ENCODE results near the gene PRPF6.
"Not testable (repeated sequence)": the region's sequence is repeated elsewhere in the genome, so short reads cannot be mapped to it uniquely, and the experiment has no call there.

Gene PRPF6

DNA sequence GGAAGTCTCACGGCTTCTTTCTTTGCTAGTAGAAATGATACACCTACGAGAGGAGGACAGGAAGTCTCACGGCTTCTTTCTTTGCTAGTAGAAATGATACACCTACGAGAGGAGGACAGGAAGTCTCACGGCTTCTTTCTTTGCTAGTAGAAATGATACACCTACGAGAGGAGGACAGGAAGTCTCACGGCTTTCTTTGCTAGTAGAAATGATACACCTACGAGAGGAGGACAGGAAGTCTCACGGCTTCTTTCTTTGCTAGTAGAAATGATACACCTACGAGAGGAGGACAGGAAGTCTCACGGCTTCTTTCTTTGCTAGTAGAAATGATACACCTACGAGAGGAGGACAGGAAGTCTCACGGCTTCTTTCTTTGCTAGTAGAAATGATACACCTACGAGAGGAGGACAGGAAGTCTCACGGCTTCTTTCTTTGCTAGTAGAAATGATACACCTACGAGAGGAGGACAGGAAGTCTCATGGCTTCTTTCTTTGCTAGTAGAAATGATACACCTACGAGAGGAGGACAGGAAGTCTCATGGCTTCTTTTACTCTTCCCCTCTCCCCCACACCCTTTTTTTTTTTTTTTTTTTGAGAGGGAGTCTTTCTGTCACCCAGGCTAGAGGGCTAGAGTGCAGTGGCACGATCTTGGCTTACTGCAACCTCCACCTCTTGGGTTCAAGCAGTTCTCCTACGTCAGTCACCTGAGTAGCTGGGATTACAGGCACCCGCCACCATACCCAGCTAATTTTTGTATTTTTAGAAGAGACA lies 31.6 kb downstream of the PRPF6 start:
- DNase-seq (ENCODE audit: low read depth), result not testable (repeated sequence)

DNA sequence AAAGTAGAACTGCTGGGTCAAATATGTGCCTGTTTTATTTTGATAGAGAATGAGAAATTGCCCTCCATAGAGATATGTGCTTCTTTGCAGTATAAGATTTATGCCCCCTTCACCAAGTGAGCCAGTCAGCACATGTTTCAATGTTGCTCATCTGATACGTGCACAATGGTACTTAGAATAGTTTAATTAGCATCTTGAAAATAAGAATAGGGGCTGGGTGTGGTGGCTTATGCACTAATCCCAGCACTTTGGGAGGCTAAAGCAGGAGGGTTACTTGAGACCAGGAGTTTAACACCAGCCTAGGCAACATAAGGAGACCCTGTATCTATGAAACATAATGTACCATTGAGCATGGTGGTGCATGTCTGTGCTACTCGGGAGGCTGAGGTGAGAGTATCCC lies 34.7 kb downstream of the PRPF6 start:
- no peak for DNase-seq (ENCODE audit: low read depth)

GRCh38 chr20:64021124-64021975 lies 40.4 kb downstream of the PRPF6 start:
- DNase-seq (ENCODE audit: low read depth), result no peak

- no peak for DNase-seq (ENCODE audit: low read depth)
Measured at GRCh38 chr20:64022671-64023360, 41.9 kb downstream of the PRPF6 start.

GRCh38 chr20:64023361-64024140 lies 42.6 kb downstream of the PRPF6 start:
- DNase-seq (ENCODE audit: low read depth), result no peak

DNA sequence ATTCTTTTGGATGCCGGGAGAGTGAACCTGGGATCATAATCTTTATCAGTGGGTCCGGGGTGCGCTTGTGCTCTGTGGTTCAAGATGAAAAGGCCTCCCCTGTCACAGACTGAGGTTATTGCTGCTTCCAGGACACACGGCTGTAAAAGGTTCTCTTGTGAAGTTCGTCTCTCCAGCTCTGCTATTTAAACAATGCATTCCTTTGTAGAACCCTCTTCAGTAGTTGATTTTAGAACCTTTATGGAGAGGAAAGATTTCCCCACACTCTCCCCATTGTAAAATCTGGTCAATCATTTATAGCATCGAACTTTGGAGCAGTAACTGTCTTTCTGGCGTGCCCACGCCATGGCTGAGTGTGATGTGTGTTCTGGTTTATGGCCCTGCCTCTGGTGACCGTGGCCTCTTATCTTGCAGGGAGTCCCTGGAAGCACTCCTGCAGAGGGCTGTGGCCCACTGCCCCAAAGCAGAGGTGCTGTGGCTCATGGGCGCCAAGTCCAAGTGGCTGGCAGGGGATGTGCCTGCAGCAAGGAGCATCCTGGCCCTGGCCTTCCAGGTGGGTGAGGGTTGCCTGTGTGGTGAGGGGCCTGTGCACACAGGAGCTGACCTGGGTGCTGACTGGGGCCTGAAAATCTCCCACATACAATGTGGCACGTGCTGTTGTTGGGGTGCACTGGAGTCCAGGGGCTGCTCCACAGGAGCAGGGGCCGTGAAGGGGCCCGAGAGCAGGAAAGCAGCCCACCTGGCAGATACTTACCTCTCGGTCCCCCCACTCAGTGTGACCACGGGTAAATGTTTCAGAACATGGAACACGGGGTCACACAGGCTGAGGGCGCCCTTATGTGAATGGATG lies 43.4 kb downstream of the PRPF6 start:
- DNase-seq (ENCODE audit: low read depth), result no peak

- DNase-seq (ENCODE audit: low read depth), result no peak
Measured at GRCh38 chr20:64025101-64025825, 44.3 kb downstream of the PRPF6 start.

DNA sequence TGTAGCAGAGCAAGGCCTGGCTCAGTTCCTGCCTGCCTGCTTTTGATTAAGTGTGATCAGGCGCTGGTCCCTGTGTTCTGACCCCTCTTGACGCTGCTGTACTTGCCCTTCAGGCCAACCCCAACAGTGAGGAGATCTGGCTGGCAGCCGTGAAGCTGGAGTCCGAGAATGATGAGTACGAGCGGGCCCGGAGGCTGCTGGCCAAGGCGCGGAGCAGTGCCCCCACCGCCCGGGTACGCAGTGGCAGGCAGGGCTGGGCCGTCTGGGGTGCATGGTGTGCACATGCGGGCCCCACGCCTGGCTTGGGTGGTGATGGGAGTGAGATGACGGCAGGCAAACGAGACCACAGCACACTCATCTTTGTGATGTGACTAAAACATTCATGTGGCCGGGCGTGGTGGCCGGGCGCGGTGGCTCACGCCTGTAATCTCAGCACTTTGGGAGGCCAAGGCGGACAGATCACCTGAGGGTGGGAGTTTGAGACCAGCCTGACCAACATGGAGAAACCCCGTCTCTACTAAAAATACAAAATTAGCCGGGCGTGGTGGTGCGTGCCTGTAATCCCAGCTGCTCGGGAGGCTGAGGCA lies 45.0 kb downstream of the PRPF6 start:
- no peak for DNase-seq (ENCODE audit: low read depth)

DNA sequence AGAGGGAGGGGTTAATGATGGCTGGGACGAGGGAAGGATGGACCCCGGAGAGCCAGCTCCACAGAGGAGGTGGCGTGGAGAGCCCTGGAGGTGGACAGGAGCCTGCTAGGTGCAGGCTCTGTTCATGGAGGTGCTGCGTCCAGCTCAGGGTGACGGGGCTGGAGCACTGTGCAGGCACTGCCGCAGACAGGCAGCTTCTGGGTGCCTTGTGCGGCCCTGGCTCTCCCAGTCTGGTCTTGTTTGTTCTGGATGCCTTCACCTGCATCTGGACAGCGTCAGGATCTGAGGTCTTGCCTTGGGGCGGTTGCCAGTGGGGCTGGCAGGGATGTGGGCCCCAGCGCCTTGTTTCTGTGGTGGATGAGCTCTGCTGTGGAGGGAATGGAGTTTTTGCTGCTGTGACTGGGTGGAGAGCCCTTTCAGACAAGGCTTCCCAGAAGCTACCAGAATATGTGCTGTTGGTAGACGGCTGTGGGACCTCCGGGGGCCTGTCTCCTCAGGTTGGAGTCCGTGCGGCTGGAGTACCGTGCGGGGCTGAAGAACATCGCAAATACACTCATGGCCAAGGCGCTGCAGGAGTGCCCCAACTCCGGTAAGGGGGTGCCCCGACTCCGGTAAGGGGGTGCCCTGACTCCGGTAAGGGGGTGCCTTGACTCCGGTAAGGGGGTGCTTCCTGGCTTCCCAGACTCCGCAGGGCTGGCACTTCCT lies 47.2 kb downstream of the PRPF6 start:
- no peak for DNase-seq (ENCODE audit: low read depth)

GRCh38 chr20:64029293-64030117 lies 48.6 kb downstream of the PRPF6 start:
- no peak for DNase-seq (ENCODE audit: low read depth)

DNA sequence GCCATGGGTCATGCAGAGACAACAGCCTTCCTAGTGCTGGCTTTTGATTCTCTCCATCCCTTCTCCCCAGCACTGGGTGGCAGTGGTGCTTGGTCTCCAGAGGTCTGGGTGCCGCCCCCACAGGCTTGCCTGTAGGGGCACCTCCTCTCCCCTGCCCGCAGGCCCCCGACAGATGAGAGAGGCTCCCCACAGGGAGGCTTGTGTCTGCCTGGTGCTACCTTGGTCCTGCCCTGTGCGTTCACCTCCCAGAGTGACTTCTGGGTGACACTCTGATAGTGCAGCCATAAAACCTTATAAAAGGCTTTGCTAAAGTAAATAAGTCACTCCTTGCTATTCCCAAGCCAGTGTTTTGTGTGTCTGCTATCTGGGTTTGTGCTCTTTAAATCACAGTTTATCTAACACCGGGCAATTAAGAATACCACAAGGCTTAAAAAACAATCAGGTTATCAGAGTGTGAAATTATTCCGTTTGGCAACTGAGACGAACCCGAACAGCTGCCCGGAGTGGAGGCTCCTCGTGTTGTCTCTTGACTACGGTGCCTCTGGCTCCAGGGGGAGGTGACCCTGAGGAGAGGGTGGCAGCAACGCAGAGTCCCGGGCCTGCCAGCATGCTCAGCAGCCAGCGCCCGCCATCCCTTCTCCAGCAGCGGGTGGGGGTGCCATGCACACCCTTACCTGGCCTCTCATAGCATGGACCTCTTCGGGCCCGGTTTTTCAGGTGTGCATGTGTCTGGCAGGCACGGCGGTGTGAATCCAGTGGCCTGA lies 49.6 kb downstream of the PRPF6 start:
- no peak for DNase-seq (ENCODE audit: low read depth)

GRCh38 chr20:64031822-64032314 lies 50.9 kb downstream of the PRPF6 start:
- DNase-seq (ENCODE audit: low read depth), result no peak

DNA sequence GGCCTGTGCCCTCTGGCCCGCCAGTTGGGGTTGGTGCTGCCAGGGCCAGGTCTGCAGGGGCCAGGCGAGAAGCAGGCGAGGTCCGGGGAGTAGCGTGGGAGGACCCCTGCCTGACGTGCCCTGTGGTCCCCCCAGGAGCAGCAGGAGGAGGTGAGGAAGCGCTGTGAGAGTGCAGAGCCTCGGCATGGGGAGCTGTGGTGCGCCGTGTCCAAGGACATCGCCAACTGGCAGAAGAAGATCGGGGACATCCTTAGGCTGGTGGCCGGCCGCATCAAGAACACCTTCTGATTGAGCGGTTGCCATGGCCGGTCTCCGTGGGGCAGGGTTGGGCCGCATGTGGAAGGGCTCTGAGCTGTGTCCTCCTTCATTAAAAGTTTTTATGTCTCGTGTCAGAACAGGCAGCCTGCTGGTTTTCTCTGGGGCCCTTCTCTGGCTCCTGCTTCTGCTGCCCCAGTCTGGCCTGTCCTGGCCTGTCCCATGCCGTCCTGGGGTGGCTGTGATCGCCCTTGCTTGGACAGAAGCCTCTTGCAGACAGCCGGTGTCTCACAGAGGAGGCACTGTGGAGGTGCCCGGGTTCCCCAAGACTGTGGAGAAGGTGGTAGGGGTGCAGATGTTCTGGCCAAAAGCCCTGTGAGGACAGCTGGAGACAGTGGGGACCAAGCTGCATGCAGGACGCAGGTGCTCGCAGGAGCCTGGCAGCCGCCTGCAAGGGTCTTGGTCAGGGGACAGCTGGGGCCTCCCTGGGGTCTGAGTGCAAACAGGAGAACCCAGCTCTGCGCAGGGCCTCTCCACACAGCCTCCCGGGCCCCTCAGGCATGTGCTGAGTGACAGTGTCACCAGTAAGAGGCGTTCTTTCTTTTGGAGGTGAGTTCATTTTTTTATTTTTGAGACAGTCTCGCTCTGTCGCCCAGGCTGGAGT lies 52.0 kb downstream of the PRPF6 start:
- no peak for DNase-seq (ENCODE audit: low read depth)

- DNase-seq (ENCODE audit: low read depth), result no peak
Measured at GRCh38 chr20:64033981-64034493, 53.1 kb downstream of the PRPF6 start.

DNA sequence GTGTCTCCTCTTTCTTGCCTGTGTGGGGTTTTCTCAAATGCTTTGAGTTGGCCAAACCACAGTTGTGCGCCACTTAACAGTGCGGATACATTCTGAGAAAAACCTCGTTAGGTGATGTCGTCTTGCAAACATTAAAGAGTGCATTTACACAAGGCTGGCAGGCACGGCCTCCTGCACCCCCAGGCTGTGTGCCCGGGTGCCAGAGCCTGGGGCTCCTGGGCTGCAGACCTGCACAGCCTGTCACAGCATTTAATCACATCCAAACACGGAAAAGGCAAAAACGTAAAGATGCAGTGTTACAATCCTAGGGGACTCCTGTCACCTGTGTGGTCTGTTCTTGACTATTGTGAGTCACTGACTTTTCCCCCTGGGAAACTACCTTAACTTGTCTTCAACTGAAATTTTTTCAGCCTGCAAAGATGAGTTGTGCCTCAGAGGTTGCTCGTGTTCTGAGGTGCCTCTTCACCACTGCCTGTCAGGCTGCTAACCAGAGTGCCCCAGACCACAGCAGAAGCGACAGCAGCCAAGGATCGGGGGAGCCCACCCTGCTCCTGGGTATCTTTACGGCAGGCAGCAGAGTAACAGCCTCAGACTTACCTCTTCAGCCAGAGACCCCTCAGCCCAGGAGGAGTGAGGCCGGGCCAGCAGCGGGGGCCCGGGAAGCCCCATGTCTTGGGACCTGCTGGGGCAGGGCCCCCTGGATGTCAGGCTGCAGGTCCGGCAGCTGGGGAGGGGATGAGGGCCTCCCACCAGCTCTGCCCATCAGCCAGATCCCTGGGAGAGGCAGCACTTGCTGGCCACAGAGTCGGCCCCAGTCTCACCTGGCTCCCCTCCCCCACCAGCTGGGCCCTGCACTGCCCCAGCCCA lies 54.4 kb downstream of the PRPF6 start:
- no peak for DNase-seq (ENCODE audit: low read depth)

All from GM04503 (cell line).